HT1080 (cell line): ENCODE results near the gene CHEK1. TPM values are rescaled to one million over a fixed set of nuclear protein-coding genes. Genes with fewer than 3 reads are reported as not detected.
"Not testable (repeated sequence)": the region's sequence is repeated elsewhere in the genome, so short reads cannot be mapped to it uniquely, and the experiment has no call there.

ENCODE experiments used
- DNase-seq: peaks from one replicate; pipeline ENCODE4 v3.0.0-alpha.2; 2015; ENCODE audit warnings: low read depth
- polyA plus RNA-seq, 2 experiments: library from polyadenylated mRNA; depleted of rRNA; stranded (reverse); fragments of >200 nt; gene quantifications; 2 replicates each; pipeline ENCODE4 v1.2.3, GENCODE V29; 2015
- total RNA-seq: library from RNA; depleted of rRNA; stranded (reverse); fragments of >200 nt; shearing (Covaris generic); gene quantifications from 2 replicates; pipeline ENCODE4 v1.2.3, GENCODE V29; 2014; rRNA removed

CHEK1 gene
- total RNA-seq = 43.9 and 52.7 TPM in 2 replicates
- 35.8 and 40.6 TPM in 2 replicates for polyA plus RNA-seq (2015; cell fraction: cytosol; rRNA removed)
- polyA plus RNA-seq (2015; cell fraction: nucleus; rRNA removed) = 47.3 and 54.8 TPM in 2 replicates

DNA sequence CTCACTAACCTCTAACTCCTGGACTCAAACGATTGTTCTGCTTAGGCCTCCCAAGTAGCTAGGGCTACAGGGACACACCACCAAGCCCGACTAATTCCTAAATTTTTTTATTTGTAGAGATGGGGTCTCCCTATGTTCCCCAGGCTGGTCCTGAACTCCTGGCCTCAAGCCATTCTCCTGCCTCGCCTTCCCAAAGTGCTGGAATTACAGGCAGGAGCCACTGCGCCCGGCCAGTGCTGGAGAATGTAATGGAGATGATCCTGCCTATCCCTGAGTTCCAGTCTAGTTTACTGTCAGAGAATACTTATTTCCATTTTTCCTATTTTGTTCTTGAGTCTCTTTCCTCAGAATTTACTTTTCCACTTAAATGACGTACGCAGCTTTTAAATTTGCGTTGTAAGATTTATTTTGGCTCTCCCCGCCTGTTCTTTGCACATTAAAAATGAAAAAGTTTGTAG is at the start of gene CHEK1:
CHEK1 (plus strand) TSS at position 408 of the 458 bp plus-strand sequence. CDS start 1,606 bp downstream, outside the sequence.
- no peak for DNase-seq

- DNase-seq = not testable (repeated sequence)
Measured at GRCh38 chr11:125577181-125577580, 47.8 kb upstream of the CHEK1 start.

GRCh38 chr11:125578783-125579182 is 46.2 kb upstream of the CHEK1 start:
- no peak for DNase-seq

GRCh38 chr11:125579811-125580210 is 45.2 kb upstream of the CHEK1 start:
- DNase-seq = no peak

DNA sequence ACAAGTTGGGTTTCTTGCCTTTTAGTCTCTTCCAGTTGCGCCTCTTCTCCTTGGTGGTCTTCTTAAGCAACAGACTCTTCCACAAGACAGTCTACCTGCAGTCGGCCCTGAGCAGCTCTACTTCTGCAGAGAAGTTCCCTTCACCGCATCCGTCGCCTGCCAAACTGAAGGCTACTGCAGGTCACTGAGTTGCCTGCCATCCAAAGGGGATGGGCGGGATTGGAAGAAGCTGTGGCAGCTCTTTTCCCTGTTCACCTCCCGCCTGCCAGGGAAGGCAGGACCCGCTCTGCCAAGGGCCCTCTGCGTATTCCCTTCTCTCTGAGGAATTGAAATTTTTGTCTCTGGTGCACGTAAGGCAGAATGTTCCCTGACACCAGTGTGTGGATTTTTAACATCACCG is 41.5 kb upstream of the CHEK1 start:
- no peak for DNase-seq

DNA sequence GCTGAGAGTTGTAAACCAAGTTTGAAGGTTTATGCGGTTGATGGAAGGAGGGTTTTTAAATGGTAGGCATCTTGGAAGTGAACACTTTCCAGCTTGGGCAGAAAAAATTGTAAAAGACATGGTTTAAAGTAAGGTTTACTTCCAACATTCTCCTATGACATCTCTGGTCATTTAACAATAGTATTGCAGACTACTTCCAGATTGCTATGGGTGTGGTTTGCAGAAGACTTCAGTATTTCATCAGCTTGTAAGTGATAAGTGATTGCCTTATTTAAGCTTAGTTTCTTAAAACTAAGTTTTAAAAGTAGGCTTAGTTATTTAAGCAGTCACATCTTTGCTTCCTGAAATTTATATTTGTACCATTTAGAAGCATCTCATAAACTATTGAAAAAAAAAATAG is 39.5 kb upstream of the CHEK1 start:
- DNase-seq = no peak

GRCh38 chr11:125586623-125587022 is 38.3 kb upstream of the CHEK1 start:
- no peak for DNase-seq

GRCh38 chr11:125587480-125587879 is 37.5 kb upstream of the CHEK1 start:
- no peak for DNase-seq

DNA sequence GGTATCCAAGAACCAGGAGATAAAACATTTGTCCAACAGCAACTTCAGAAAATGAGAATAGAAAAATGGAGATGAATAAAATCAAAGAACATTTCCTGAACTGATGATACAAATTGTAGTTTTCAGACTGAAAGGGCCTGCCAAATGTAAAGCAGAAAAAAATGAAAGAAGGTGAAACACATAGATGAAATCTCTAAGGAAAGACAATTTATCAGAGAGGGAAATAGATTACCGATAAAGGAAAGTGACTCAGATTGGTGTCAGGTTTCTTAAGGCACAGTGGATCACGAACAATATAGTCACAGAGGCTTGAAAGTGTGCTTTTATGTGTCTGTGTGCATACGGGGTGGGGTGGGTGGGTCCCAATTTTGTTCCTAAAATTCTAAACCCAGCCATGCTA is 36.5 kb upstream of the CHEK1 start:
- DNase-seq = peak; percentile 15

- DNase-seq = peak; percentile 7
Measured at GRCh38 chr11:125591649-125592304, 33.2 kb upstream of the CHEK1 start.

GRCh38 chr11:125592305-125593113 is 32.5 kb upstream of the CHEK1 start, which contains the start of gene STT3A:
Gene STT3A (plus strand): TSS chr11:125592852. CDS start chr11:125595916, 3,064 bp downstream.
- peak; percentile 100 for DNase-seq

DNA sequence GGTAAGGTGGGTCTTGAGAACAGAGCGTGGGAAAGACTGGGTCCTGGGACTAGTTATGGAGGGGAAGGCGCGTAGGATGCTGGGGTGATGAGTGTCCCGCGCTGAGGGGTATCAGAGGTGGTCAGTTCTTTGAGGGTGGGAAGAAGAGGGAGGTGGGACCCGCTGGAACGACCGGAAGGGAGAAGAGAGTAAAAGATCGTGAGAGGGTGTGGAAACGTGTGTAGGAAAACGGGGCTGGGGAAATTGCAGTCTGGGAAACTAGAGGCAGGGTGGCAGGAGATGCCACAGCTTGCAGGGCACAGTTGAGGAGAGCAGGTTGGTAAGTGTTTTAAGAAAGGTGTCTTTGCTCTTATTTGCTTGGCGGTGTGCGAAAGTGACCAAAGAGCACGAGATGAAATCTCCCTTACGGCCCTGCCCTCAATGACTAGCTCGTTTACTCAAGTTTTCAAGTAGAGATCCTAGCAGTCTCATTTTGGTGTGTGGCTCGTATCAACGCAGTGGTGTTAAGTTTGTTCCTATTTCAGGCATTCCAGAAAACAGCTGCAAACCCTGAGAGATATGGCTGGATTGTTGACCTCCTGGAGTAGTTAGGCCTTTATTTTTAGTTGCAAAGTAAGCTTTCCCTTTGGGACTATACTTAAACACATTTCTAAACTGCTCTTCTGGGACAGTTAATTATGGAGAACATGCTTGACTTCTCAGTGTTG is 31.7 kb upstream of the CHEK1 start:
- DNase-seq = peak; percentile 72

GRCh38 chr11:125594958-125595357 is 30.0 kb upstream of the CHEK1 start:
- DNase-seq = no peak

DNA sequence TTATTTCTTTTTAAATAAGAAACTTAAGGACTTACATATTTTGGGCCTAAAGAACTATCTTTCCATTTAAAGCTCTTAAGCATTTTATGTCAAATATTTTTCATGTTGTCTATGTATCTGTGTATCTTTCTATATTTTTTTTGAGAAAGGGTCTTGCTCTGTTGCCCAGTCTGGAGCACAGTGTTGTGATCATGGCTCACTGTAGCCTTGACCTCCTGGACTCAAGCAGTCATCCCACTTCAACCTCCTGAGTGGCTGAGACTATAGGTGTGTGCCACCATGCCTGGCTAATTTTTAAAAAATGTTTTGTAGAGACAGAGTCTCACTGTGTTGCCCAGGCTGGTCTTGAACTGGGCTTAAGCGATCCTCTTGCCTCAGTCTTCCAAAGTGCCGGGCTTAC is 24.3 kb upstream of the CHEK1 start:
- DNase-seq = no peak

DNA sequence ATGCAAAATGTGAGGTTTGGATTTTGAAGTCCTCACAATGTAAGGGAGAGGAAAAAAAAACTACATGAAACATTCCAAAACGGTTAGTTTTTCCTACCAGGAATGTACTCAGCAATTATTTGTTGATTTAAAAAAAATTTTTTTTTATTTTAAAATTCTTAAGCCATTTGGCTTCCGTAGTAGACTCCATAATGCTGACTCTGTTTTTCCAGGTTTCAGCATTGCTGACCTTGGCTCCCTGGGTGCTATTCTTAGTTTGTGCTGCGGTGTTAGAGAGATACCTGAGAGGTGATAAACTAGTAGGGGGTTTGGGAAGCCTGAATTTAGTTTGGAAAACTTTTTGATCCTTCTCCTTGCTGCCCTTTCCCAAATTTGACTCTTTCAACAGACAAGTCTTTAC is 21.8 kb upstream of the CHEK1 start:
- no peak for DNase-seq

DNA sequence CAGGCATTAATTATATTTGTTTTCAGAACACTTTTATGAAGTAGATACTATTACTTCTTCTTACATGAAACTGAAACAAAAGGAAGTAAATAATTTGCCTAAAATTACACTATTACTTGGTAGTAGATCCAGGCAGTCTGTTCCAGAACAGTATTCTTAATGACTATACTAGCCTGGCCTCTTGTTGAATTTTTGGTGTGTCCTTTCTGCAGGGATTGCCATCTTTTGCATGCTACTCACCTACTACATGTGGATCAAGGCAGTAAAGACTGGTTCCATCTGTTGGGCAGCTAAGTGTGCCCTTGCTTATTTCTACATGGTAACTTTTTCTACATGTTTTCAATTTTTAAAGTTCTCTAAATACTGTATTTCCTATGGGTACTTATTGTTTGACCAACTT is 19.5 kb upstream of the CHEK1 start:
- no peak for DNase-seq

DNA sequence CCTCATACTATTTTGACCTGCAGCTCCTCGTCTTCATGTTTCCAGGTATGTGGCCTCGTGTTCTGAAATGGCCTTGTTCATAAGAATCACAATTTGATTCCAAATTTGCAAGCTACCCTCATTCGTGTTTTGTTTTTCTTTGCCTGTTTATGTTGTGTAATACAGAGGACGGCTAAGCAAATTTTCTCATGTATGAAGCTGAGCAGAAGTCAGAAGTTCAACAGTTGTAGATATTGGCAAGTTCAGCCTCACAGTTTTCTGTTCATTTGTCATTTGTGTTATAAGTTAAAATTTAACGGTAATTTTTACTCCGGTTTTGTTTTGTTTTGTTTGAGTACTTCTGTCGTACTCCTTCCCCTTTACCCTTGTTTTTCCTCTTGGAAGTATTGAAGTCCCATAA is 15.4 kb upstream of the CHEK1 start:
- DNase-seq = no peak

GRCh38 chr11:125618383-125618782 is 6.6 kb upstream of the CHEK1 start:
- DNase-seq = no peak

DNA sequence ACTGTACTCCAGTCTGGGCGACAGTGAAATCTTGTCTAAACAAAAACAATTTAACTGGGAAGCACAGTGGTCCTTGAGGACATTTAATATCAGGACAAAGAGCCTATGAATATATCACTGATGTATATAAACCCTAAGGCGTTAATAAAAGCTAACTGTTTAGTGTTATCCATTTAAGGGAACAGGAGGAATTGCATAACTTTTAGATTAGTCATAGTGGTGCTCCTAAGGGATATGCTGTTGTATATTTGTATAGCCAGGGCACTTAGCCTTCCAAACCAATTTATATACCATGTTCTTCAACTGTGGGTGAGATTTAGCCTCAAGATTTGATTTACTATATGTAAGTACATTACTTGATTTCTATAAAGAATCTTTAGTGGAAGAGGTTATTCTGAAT is 3.0 kb upstream of the CHEK1 start:
- DNase-seq = peak; percentile 52

- DNase-seq = no peak
Measured at GRCh38 chr11:125623064-125623463, 1.9 kb upstream of the CHEK1 start.

GRCh38 chr11:125625225-125625629 is 264 bp downstream of the CHEK1 start:
- no peak for DNase-seq
